HG03159 (cell line): Measurements from ENCODE around the gene ZNF286A.
"Not testable (repeated sequence)": the region's sequence is repeated elsewhere in the genome, so short reads cannot be mapped to it uniquely, and the experiment has no call there.

Experiments
- ATAC-seq: cut with Tn5 transposase; IDR thresholded peaks from one replicate; pipeline ENCODE4 v1.9.1; 2021; ENCODE audit warnings: mild to moderate bottlenecking, moderate library complexity; ENCODE audit not compliant: unreplicated experiment

The ZNF286A gene

DNA sequence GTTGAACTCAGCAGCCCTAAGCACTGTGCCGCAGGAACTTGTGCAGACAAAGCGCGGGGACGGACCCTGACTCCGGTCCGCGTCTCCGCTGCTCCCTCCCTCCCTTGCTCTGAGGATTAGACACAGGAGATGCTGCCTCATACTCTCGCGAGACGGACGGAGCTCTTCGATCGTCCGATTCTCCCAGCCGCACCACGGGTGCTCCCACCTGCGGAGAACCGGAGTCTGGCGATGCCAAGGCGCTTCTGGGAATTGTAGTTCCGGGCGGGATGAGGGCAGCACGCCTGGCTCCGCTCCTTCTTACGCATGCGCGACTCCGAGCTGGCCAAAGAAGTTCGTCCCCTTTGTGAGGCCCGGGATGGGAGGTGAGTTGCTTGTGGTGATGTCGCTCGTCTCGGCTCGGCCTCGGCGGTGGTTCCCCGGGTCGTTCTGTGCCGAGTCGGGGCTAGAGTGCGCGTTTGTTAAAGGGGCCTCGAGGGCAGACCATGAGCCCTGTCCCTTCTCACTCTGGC, at the start of gene ZNF286A:
ZNF286A (plus strand) TSS at position 340 of the 512 bp plus-strand sequence. CDS start 578 bp downstream, outside the sequence.
- peak; percentile 94 for ATAC-seq

DNA sequence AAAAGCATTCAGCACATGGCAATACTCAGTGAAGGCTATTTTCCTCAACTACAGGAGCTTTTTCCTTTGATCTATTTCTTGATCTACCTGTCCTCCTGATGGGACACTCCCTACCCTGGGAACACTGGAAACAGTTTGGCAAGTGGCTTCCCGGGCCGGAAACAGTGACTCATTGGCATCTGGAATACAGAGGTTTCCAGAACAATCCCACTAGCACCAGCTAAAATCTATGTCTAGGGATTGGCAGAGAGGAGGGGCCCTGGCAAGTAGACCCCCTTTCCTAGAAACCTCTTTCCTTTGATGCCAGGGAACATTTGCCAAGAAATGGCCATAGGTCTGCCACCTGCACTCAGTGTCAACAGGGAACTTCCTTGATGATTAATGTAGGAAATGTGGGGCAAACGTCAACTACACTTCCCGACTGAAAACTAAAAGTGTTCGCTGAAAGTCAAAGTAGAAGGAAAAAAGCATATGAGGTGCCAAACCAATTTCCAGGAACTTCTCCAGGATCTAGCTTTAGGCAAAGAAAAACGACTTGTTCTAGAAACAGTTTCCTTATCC, 49.6 kb upstream of the ZNF286A start:
- ATAC-seq, result no peak

DNA sequence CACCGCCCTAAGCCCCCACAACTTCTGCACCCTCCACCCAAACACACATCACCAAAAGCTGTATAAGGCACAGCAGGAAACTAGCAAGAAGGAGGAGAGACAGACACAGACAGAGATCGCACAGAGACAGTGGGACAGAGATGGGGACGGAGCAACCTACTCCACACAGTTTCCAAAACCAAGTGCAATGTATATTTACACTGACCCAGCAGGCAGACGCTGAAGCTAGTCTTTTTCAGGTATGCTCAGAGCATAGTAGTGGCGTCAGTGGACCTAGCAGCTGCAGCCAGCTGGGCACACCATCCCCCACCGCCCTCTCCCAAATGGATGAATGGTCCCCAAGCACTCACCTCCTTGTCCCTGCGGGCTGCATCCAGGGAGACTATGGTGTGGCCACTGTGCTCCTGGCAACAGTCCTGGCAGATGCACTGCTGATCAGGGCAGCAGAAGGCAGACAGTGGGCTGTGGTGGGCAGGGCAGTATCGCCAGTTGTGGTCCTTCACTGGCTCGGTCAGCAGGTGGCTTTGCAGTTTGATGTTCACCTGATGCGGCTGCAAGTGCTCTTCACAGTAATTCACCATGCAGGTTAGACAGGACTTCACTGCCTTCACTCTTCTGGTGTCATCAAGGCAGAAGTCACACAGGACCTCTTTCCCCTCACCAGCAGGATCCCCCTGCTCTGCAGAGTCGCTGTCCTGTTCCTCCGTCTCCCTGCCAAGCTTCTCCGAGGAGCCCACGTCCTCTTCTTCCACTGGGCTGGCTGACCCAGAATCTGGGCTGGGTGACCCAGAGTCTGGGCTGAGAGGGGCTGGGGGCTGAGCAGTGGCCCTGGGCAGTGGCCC, 48.6 kb upstream of the ZNF286A start:
- ATAC-seq, result no peak

DNA sequence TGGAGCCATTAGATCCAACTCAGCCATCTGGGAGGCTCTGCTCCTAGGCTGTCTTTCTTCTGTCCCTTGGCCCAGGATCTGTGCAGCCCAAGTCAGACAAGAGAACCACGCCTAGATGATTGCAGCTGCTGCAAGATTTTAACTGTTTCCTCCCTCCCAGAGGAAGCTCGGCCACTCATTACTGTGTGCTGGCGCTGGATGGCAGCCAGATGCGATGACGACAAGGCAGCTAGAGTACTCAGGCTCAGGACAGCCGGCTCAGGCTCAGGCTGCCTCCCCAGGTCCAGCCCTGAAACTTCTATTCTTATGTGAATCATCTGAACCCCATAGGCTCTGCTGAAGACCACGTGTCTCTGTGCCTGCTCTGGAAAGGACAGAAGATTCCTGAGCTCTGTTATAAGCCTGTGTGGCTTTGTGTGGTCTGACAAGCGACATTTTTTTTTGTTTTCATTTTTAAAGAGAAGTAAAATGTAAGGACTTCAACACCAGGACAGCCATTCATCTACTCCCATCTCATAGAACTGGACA, 47.9 kb upstream of the ZNF286A start:
- peak; percentile 82 for ATAC-seq

DNA sequence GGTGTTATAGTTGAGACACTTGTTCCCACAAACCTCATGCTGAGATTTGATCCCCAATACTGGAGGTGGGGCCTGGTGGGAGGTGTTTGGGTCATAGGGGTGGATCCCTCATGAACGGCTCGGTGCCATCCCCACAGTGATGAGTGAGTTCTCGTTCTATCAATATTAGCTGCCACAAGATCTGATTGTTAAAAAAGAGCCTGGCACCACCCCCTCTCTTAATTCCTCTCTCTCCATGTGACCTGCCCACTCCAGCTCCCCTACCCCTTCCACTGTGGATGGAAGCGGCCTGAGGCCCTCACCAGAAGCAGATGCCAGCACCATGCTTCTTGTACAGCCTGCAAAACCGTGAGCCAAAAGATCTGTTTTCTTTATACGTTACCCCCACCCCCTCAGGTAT, 46.6 kb upstream of the ZNF286A start:
- ATAC-seq, result no peak

DNA sequence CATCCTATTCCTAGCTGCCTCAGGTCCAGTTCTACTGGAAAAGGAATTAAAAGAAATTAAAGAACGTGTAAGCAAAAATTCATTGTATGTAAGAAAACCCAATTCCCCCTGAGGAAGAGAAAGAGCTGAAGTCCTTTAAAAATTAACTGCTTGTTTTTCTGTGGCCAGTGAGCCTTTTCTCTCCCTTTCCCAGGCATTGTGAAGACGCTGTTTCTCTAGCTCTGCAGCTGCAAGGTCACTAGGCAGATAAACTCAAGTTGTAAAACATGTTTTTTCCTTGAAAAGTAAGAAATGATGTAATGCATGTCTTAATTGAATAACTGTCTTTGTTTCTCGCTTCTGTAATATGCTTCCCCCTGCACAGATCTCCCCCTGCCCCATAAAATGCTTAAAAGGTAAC, 45.2 kb upstream of the ZNF286A start:
- ATAC-seq, result not testable (repeated sequence)

DNA sequence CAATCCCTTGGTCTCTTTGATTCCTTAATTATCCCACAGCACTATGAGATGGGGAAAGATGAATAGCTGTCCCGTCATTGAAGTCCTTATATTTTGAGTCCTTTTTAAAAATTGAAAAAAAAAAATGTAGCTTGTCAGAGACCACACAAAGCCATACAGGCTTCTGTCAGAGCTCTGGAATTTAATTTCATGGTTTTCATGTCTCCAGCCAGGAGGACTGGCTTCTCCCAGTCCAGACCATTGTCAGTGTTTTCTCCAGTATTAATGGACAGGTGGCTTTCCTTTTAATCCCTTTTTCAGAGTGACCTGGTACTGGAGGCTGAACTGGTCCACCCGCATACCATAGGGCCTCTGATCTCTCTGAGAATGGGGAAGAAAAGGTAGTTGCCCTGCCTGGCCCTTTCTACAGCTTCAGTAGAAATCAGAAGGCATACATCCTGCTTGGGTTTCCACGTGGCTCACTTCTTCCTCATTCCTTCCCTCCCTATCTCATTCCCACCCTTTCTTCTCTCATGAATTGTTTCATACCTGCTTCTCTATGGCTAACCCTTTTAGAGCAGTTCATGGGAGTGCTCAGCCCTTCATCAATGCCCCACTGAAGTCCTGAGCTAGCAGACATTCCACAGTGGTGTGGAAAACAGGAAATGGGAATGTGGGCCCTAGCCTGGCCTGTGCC, 44.5 kb upstream of the ZNF286A start:
- no peak for ATAC-seq

DNA sequence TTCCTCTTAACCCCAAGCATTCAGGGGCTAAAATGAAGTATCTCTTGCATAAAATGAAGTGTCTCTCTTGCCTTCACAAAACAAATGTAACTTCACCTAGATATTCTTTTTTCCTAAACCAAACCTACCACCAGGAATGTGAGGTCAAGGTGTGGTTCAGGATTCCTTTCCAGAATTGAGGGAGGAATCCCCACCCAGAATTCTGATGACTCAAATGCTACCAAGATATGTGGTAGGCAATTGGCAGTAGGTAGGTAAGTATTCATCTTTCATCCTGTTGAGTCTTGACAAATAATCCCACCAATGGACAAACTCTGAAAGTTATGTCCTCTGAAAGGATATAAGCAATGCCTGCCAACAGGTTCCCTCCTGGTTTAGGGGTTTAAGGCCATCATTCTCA, 41.7 kb upstream of the ZNF286A start:
- no peak for ATAC-seq

DNA sequence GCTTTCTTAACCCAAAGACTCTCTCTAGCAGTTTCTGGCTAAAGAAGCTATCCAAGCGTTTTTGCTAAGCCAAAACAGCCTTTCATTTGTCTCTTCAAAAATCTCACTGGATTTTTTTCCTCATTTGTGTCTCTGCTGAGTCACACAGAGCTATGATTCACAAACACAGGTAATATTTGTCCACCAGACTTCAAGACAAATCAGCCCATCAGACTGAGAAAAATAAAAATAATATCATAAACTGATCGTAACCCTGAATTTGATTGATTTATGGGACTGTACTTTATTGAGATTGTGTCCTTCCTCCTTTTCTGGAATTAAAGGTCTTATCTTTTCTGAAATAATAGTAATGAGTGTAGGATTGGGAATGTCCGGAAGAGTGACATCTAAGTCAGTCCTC, 41.3 kb upstream of the ZNF286A start:
- ATAC-seq, result no peak

DNA sequence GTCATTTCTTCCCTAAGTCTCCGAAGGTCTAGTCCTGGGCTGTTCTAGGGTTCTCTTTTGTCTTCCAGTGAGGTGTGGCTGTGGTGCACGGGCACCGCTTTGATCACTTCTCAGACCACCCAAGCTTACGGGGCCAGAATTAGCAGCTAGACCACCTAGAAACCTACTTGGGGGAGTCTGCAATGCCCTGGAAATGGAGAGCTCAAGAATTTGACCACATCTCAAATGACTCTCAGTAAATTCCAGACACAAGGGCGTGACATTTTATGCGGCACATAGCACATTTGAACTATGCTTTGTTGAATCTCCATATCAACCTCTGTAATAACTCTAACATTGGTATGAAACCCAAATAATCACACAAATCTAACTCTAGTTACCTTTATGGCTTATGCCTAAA, 40.3 kb upstream of the ZNF286A start:
- ATAC-seq, result no peak

DNA sequence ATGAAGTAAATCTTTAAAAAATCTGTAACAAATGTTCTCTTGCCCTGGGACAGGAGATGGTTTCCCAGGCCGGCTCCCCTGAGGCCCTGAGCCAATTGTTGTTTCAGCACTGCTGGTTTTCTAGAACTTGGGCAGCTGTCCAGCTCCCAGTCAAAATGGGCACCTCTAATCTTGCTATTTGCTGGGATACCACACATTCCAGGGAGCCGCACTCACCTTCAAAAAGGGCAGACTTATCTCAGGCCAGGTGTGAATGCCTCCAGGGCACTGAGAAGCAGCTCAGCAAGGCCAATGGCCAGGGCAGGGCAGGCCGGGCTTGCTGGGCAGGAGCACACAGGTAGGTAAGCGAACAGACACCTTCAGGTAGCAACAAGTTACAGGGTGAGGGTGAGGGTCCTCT, 39.9 kb upstream of the ZNF286A start:
- ATAC-seq, result no peak

DNA sequence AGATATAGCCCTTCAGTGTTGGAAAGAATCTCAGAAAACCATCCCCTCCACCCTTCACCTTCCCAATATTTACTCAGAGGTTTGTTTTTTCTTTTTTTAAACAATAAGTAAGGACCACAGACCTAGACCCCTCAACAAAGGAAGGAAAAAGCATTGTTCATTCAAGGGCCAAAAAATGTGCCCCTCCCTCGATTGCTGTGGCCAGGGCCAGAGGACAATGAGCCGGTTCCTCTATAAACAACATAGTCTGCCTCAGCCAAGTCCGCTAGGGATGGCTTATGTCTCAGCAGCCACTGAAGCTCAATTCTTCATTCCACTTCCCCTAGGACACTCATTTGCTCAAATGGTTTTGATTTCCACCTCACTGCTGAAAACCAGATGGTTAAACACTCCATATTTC, 39.5 kb upstream of the ZNF286A start:
- ATAC-seq, result no peak

DNA sequence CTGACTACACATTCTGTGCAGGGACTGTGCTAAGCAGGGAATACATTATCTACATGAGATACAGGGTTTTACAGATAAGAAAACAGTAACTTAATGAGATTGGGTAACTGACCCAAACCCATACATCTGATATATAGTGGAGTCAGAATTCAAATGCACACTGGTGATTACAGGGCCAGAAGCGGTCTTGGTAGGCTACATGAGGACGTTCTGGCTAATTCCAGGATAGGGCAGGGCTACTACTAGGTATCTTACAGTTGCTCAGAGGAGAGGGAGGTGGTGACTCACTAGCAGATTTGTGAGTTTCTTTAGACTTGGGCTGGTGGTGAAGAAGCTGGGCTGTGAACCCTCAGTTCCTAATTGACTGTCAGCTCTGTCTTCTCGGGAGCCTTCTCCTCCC, 36.9 kb upstream of the ZNF286A start:
- ATAC-seq, result no peak

DNA sequence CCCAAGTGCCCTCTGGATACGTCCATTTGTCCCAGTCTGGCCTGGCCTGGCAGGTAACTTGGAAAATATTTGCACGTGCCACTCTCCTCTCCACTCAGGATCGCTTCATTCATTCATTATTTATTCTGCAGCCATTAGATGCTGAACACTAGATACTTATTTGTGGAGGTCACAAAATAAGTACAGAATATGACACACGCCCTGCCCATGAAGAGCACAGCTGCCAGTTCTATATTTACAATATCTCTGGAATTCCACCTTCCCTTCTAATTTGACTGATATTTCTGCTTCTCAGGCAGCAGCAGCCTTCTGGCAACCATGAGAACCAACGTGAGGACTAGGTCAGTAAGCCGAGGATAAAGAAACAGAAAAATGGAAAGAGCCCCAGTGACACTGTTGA, 36.4 kb upstream of the ZNF286A start:
- ATAC-seq, result no peak

DNA sequence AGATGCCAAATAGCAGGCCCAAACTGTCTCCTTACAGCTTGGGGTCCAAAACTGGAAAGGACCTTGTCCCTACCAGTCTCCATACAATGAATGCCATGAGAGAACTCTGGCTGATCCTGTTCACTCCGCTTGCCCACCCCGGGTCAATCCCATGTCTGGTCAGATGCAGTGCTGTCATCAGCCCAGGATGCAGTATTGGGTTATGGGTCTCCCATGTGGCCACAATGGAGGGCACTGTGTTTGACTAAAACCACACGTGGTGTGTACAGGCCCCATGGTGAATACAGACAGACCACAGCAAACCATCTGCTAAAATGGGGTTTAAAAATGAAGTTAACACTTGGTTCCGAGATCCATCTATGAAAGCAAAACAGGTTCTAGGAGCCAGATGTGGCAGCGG, 35.9 kb upstream of the ZNF286A start:
- no peak for ATAC-seq

DNA sequence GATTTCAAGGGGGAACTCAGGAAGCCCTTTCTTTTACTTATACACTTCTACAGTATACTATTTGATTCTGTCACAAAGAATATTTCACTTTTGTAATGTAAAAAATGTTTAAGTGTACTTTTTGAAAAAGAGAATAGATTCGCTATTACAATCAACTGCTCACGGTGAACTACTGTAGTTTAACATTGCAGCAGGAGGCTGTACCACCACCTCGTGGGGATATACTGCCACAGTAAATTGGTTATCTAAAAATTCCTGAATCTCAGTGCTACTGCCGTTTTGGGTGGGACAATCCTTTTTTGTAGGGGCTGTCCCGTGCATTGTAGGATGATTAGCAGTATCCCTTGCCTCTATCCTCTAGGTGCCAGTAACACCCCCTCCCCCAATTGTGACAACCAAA, 30.0 kb upstream of the ZNF286A start:
- not testable (repeated sequence) for ATAC-seq

DNA sequence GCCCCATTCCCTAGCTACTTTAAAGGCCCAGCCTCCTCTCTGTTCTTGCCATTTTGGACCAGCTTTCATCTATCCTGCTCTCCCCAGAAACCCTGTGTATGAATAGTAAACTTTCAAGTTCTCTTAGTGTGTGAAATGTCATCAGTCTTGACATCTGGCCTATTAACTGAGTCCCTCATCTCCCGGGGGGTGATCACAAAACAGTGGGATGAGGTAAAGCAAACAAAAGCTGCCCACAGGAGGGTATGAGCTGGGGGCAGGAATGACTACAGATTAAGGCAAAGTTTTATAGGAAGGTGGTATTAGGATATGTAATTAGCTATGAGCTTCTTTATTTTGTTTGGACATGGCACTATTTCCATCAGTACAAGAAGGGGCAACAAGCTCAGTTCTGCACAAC, 24.9 kb upstream of the ZNF286A start:
- ATAC-seq, result not testable (repeated sequence)

DNA sequence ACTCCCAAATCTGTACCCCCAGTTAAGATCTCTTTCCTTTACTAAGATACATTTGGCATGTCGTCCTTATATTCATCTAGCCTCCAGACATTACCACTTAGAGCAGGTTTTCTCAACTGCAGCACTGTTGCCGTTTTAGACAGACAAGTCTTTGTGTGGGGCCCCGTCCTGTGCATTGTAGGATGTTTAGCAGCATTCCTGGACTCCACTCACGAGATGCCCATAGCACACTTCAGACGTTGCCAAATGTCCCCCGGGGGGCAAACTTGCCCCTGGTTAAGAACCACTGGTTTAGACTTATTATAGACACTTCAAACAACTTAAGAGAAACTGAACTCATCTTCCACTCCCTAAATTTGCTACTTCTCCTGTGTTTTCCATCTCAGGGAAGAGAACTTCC, 23.6 kb upstream of the ZNF286A start:
- ATAC-seq, result not testable (repeated sequence)

DNA sequence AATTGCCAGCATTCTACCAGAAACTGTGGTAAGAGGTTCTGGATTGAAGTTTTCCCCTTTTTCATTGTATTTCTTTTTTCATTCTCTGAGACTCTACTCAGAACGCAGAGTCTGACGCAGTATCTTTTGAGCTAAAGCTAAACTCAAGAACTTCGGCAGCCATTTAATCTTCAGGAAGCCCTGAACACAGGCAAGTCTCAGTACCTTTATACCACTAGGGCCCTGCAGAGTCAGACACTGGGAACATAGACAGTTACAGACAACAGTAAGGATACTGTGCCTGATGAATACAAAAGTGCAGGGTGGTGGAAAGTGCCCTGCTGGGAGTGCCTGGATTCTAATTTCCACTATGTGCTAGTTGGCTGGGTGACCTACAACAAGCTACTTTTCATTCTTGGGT, 16.4 kb upstream of the ZNF286A start:
- ATAC-seq, result not testable (repeated sequence)

DNA sequence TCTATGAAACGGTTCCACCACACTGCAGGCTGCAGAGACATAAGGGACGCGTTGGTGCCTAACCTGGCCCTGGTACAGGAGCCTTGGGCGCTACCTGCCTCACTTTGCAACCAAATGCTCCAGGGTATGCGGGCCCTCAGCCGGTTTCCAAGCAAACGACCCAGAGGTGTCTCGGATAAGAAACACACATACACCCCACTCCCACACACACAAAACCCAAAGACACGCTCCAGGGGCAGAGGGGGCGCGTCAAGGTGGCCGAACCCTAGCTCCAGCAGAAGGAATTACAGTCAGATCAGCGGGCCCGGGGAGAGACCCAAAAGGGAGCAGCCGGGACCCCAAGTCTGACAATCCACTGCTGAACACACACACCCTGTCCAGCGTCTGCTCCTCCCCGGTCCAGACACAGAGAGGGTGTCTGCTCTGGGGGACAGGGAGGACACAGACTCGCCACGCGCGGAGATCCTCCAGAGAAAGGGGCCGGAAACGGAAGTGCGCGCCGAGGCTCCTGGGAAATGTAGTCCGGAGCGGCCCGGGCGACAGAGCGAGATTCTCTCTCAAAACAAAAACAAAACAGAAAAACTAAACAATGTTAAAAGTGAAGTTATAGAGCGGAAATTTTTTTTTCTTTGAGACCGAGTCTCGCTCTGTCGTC, 15.6 kb upstream of the ZNF286A start, which contains the start of gene TRIM16:
TRIM16 (minus strand) TSS at position 488 of the 655 bp plus-strand sequence. CDS start 32,702 bp downstream, outside the sequence.
- peak; percentile 96 for ATAC-seq

DNA sequence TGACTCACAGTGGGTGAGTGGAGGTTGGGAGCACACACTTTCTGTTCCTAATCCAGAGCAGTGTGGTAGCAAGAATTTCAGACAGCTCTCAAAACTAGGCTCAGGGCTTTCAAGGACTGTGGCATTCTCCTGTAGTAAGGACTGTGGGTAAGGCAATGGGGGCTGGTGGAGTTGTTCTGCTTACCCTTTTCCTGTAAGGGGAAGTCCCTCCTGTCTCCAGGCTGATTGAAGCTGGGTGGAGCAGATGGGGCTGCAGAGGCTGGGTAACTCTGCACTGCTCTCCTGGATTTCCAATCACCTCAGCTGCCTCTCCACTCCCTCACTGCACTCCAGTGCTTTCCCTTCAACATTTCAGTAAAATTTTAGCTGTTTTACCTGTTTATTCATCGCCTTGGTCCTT, 12.1 kb upstream of the ZNF286A start:
- ATAC-seq, result not testable (repeated sequence)
